HK-2 (cell line): ENCODE results near the gene ARHGEF26.

Experiments
- DNase-seq: peaks from one replicate; pipeline ENCODE4 v3.0.0-alpha.2; 2018; ENCODE audit not compliant: unreplicated experiment

The ARHGEF26 gene

DNA sequence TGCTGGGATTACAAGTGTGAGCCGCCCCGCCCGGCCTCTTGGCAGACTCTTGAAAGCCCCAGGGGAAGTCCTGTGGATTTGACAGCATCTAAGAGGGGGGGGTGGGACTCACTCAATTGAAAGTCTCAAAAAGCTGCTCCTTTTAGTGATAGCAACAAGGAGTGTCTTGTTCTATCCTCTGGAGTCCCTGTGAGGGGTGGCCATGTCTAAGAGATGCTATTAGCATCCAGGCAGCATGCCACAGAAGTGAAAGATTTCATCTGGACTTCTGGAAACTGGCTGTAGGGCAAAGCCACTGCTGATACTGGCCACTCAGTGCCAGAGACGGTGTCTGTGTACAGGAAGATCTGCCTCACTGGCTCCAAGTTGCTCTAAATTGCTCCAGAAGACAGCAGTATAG is 129.1 kb downstream of the ARHGEF26 start:
- no peak for DNase-seq

GRCh38 chr3:154251610-154252009 is 130.4 kb downstream of the ARHGEF26 start:
- DNase-seq: no peak

GRCh38 chr3:154252759-154253638 is 131.8 kb downstream of the ARHGEF26 start:
- peak; percentile 78 for DNase-seq

DNA sequence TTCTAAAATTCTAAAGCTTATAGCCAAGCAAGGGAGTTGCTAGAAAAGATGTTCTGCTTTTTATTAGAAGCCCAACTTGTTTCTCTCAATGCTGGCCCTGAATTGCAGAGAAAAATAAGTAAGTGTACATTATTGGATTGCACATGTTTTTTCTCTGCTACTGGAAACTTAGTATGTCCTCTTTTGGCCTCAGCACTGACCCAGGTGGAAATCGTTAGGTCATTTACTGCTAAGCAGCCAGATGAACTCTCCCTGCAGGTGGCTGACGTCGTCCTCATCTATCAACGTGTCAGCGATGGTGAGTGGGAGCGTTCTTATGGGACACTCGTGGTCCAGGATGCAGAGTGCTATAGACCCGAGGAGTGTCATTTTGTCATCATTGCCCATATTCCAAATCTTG is 133.3 kb downstream of the ARHGEF26 start:
- no peak for DNase-seq

- DNase-seq: no peak
Observed at GRCh38 chr3:154273381-154273780, 152.2 kb downstream of the ARHGEF26 start.

- no peak for DNase-seq
Observed at GRCh38 chr3:154274348-154274747, 153.2 kb downstream of the ARHGEF26 start.

DNA sequence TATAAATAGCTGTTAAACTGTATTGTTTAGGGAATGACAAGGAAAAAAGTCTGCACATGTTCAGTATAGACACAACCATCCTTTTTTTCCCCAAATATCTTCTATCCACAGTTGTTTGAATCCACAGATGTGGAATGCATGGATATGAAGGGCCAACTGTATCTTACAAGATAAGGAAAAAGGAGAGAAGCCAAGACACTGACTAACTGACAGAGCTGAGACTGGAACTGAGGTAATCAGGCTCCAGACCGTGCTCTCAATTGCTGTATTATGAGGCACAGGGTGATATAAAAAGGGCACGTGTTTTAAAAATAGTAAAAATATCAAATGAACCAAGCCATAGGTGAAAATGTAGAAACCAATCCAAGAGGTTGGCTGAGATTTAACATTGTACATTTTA is 154.1 kb downstream of the ARHGEF26 start:
- DNase-seq: no peak

- DNase-seq: no peak
Observed at GRCh38 chr3:154275965-154276364, 154.8 kb downstream of the ARHGEF26 start.

GRCh38 chr3:154280161-154280560 is 159.0 kb downstream of the ARHGEF26 start:
- no peak for DNase-seq

DNA sequence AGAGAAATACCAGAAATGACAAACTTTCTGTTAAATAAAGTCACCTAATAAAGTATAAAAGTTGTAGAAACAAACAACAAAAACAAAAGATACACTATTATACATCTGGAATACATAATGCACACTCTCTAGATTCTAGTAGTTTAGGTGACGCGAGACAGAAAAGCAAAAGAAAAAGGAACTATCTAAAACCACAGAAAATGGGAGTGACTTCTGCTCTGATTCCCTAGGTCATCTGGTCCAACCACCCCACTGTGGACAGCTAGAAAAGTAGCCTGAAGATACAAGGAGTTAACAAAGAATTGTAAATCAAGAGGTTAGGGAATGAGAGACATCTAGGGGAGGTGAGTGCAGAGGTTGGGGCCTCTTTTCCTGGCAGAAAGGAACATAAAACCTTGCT is 164.0 kb downstream of the ARHGEF26 start:
- no peak for DNase-seq

GRCh38 chr3:154290187-154290586 is 169.0 kb downstream of the ARHGEF26 start:
- DNase-seq: no peak

DNA sequence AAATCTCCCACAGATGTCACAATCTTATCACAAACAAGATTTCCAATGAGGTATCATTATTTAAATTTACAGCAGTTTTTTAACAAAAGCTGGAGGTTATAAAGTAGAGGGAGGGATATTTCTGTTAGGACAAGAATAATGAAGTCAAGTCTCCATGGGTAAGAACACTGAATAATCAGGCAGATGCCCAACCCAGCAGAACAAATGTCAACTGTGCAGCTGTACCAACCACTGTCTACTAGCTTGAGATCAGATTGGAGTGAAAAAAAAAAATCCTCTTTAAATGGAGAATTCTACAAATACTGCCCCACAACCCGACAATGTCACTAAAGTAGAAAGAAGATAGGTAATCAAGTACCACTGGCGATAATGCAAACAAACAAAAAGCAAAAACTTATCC is 172.8 kb downstream of the ARHGEF26 start:
- no peak for DNase-seq

DNA sequence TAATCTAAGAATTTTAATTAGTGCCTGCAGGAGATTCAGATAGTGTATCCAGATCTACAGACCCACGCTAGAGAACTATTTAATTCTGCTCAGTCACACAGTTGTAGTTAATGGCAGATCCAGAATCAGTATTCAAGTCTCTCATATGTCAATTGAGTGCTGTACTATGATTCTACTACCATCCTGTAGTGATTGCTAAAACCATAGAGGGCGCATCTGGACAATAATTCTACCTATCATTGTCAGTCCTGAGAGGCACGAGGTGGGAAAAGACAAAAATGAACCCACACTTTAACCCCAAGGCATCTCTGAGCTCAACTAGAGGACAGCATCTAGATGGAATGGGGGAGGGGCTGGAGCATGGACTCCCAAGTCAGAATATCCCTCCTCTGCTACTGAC is 180.4 kb downstream of the ARHGEF26 start:
- DNase-seq: no peak

DNA sequence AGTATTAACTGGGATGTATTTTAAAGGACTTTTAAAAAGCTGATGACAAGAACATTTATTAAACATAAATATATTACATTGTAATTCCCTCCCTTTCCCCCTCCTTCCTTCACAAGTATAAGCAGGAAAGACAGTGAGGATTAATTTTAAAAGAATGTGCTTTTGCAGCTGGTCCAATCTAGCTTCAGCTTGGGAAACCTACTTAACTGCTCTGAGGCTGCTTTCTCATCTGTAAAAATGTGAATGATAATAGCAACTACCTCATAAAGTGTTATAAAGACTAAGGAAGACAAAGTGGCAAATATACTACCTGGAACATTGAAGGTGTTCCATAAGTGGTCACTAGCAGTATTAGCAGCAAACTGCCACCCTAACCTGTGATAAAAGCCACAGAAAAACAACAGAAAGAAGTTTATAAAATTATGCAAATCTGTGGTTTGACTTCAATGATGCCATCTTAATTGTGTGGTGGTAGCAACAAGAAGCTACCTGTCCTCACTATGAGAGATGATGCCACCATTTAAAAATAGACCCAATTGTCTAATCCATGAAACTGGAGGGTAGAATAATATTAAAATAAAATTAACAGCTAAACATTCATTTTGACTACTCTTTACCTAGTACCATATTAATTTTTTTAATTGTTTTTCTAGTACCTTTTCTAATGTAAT is 183.1 kb downstream of the ARHGEF26 start:
- DNase-seq: no peak

GRCh38 chr3:154304936-154305335 is 183.7 kb downstream of the ARHGEF26 start:
- DNase-seq: no peak

DNA sequence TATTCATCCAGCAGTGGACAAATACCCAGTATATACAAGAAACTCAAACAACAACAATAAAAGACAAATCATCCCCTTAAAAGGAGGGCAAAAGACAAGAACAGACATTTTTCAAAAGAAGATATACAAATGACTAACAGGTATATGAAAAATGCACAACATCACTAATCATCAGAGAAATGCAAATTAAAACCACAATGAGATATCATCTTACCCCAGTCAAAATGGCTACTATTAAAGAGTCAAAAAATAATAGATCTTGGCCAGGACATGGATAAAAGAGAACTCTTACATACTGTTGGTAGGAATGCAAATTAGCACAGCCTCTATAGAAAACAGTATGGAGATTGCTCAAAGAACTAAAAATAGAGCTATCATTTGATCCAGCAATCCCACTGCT is 186.2 kb downstream of the ARHGEF26 start:
- no peak for DNase-seq
